Epithelial cell of esophagus (primary cell): ENCODE results near the gene MYO16.
A peak's percentile ranks its signal among the peaks of the same experiment; 100 is the strongest.

Source experiments
- DNase-seq: peaks from one replicate; pipeline ENCODE4 v3.0.0; 2010; ENCODE audit warnings: low read depth
- H3K4me3 ChIP-seq: 2 replicates; pipeline ENCODE4 v1.5.1; 2011; ENCODE audit warnings: mild to moderate bottlenecking, low read length, control low read depth
- CTCF ChIP-seq: IDR thresholded peaks from 2 replicates; pipeline ENCODE4 v1.5.1; 2011; ENCODE audit warnings: low read depth, mild to moderate bottlenecking, low read length, control low read depth, inconsistent platforms; ENCODE audit not compliant: insufficient read depth; ENCODE audit errors: missing control alignments

Gene MYO16

GRCh38 chr13:108921238-108921637, 291.8 kb downstream of the MYO16 start:
- TF ChIP-seq CTCF = no peak
- DNase-seq = no peak
- H3K4me3 ChIP-seq = no peak overlapping the region

- TF ChIP-seq CTCF = no peak
- DNase-seq = no peak
- H3K4me3 ChIP-seq = no peak overlapping the region
Observed at GRCh38 chr13:108922108-108922507, 292.7 kb downstream of the MYO16 start.

- no peak for DNase-seq
- no peak overlapping the region for H3K4me3 ChIP-seq
- no peak for TF ChIP-seq CTCF
Observed at GRCh38 chr13:108923386-108924047, 294.1 kb downstream of the MYO16 start.

GRCh38 chr13:108924134-108924533, 294.7 kb downstream of the MYO16 start:
- H3K4me3 ChIP-seq = no peak overlapping the region
- TF ChIP-seq CTCF = no peak
- peak; percentile 46 for DNase-seq

GRCh38 chr13:108924541-108924940, 295.1 kb downstream of the MYO16 start:
- TF ChIP-seq CTCF = no peak
- H3K4me3 ChIP-seq = no peak overlapping the region
- no peak for DNase-seq

GRCh38 chr13:108925070-108925469, 295.7 kb downstream of the MYO16 start:
- no peak for TF ChIP-seq CTCF
- no peak for DNase-seq

GRCh38 chr13:108926862-108927261, 297.5 kb downstream of the MYO16 start:
- TF ChIP-seq CTCF = no peak
- H3K4me3 ChIP-seq = no peak overlapping the region
- no peak for DNase-seq

More at GRCh38 chr13:108925070-108925469, 295.7 kb downstream of the MYO16 start:
- no peak overlapping the region for H3K4me3 ChIP-seq
